ENCODE results near the gene PLCL1. TPM values are rescaled to one million over a fixed set of nuclear protein-coding genes. Genes with fewer than 3 reads are reported as not detected.

The PLCL1 gene
- total RNA-seq, 1 experiment from 2014 or later = 0.07 TPM

DNA sequence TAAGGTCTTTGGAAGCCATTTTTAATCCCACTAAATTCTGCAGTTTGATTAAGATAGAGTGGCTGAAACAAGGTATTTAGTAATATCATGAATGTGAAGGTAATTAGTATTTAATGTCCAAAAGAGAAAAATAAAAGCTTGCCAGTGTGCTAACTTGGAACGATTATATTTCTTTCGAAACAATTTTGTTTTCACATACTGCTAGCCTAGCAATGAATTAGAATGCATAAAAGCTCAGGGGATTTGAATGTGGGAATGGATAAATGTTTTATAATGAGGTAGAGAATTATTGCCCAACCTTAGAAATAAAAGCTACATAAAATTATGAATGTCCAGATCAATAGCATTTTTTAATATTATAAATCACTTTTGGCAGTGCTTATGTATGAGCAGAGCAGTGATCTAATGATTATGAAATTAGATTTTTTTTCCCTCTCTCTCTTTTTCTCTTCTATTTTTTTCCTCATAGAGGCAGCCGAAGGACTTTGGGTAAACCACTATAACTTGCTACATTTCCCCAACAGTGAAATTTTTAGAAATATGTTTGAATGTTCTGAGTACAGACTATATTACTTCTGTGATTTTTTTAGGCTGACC, 75.5 kb downstream of the PLCL1 start:
- H3K27me3 Mint-ChIP-seq (ENCODE audit: unreplicated experiment) = no peaks in the 10 kb centered on the region
- H3K4me1 Mint-ChIP-seq (ENCODE audit: low read depth, unreplicated experiment) = no peaks in the 10 kb centered on the region
- BruUV-seq (replicated peaks) = no TSS peak
- intact Hi-C loops (cut with micrococcal nuclease; ENCODE audit: unreplicated experiment) = no loop called here
- TF ChIP-seq, protein P1, sequence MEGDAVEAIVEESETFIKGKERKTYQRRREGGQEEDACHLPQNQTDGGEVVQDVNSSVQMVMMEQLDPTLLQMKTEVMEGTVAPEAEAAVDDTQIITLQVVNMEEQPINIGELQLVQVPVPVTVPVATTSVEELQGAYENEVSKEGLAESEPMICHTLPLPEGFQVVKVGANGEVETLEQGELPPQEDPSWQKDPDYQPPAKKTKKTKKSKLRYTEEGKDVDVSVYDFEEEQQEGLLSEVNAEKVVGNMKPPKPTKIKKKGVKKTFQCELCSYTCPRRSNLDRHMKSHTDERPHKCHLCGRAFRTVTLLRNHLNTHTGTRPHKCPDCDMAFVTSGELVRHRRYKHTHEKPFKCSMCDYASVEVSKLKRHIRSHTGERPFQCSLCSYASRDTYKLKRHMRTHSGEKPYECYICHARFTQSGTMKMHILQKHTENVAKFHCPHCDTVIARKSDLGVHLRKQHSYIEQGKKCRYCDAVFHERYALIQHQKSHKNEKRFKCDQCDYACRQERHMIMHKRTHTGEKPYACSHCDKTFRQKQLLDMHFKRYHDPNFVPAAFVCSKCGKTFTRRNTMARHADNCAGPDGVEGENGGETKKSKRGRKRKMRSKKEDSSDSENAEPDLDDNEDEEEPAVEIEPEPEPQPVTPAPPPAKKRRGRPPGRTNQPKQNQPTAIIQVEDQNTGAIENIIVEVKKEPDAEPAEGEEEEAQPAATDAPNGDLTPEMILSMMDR (IDR thresholded peaks at IDR 0.05; ENCODE audit: unreplicated experiment) = no peak
- H3K36me3 Mint-ChIP-seq (ENCODE audit: insufficient read depth, unreplicated experiment) = no peaks in the 10 kb centered on the region
- CTCF ChIA-PET = no interaction called here
- H3K9me3 Mint-ChIP-seq (ENCODE audit: low read depth, unreplicated experiment) = no peaks in the 10 kb centered on the region
- no peak overlapping the region for H3K4me3 Mint-ChIP-seq (ENCODE audit: low read depth, unreplicated experiment)
- H3K27ac Mint-ChIP-seq (ENCODE audit: unreplicated experiment) = no peak overlapping the region
- DNase-seq = no peak

- no peak overlapping the region for H3K27ac Mint-ChIP-seq (ENCODE audit: unreplicated experiment)
- intact Hi-C loops (cut with micrococcal nuclease; ENCODE audit: unreplicated experiment) = no loop called here
- no peaks in the 10 kb centered on the region for H3K4me1 Mint-ChIP-seq (ENCODE audit: low read depth, unreplicated experiment)
- DNase-seq = no peak
- TF ChIP-seq, protein P1 (IDR thresholded peaks at IDR 0.05; ENCODE audit: unreplicated experiment) = no peak
- H3K9me3 Mint-ChIP-seq (ENCODE audit: low read depth, unreplicated experiment) = no peaks in the 10 kb centered on the region
- H3K4me3 Mint-ChIP-seq (ENCODE audit: low read depth, unreplicated experiment) = no peak overlapping the region
- H3K27me3 Mint-ChIP-seq (ENCODE audit: unreplicated experiment) = no peaks in the 10 kb centered on the region
- H3K36me3 Mint-ChIP-seq (ENCODE audit: insufficient read depth, unreplicated experiment) = no peaks in the 10 kb centered on the region
- CTCF ChIA-PET = no interaction called here
- no TSS peak for BruUV-seq (replicated peaks)
Measured at GRCh38 chr2:197883354-197884032, 79.1 kb downstream of the PLCL1 start.

- H3K4me1 Mint-ChIP-seq (ENCODE audit: low read depth, unreplicated experiment) = no peaks in the 10 kb centered on the region
- no peak for DNase-seq
- no peak overlapping the region for H3K4me3 Mint-ChIP-seq (ENCODE audit: low read depth, unreplicated experiment)
- no peaks in the 10 kb centered on the region for H3K27me3 Mint-ChIP-seq (ENCODE audit: unreplicated experiment)
- TF ChIP-seq, protein P1 (IDR thresholded peaks at IDR 0.05; ENCODE audit: unreplicated experiment) = no peak
- CTCF ChIA-PET = no interaction called here
- no peaks in the 10 kb centered on the region for H3K9me3 Mint-ChIP-seq (ENCODE audit: low read depth, unreplicated experiment)
- no TSS peak for BruUV-seq (replicated peaks)
- no peak overlapping the region for H3K27ac Mint-ChIP-seq (ENCODE audit: unreplicated experiment)
- H3K36me3 Mint-ChIP-seq (ENCODE audit: insufficient read depth, unreplicated experiment) = no peaks in the 10 kb centered on the region
- intact Hi-C loops (cut with micrococcal nuclease; ENCODE audit: unreplicated experiment) = no loop called here
Measured at GRCh38 chr2:197884252-197884651, 79.9 kb downstream of the PLCL1 start.

DNA sequence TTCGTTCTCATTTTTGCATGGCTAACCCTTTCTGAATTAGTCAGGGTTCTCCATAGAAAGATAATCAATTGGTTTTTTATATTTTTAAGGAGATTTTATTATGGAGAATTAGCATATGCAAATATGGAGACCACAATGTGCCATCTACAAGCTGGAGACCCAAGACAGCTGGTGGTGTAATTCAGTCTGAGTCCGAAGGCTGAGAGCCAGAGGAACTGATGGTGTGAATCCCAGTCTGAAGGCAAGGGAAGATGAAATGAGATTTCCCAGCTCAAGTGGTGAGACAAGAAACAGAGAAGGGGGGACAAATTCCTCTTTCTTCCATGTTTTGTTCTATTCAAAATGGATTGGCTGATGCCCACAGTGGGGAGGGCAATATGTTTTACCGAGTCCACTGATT, 80.7 kb downstream of the PLCL1 start:
- TF ChIP-seq, protein P1 (IDR thresholded peaks at IDR 0.05; ENCODE audit: unreplicated experiment) = no peak
- intact Hi-C loops (cut with micrococcal nuclease; ENCODE audit: unreplicated experiment) = no loop called here
- CTCF ChIA-PET = no interaction called here
- Mint-ChIP-seq H3K9me3 (ENCODE audit: low read depth, unreplicated experiment) (no peaks in the 10 kb centered on the region), H3K4me3 (ENCODE audit: low read depth, unreplicated experiment) (no peak overlapping the region), H3K27me3 (ENCODE audit: unreplicated experiment) (no peaks in the 10 kb centered on the region), H3K36me3 (ENCODE audit: insufficient read depth, unreplicated experiment) (no peaks in the 10 kb centered on the region), H3K4me1 (ENCODE audit: low read depth, unreplicated experiment) (no peaks in the 10 kb centered on the region), H3K27ac (ENCODE audit: unreplicated experiment) (no peak overlapping the region)
- no peak for DNase-seq
- BruUV-seq (replicated peaks) = no TSS peak

Data from Calu3 (cell line).